DMS153 (cell line): ENCODE measurements around the gene ANKRD35.

Experiments
- DNase-seq: peaks from one replicate; lab custom pipeline; 2025; lab: John Stamatoyannopoulos, UW

ANKRD35 gene

GRCh38 chr1:145893306-145894055 is 7.8 kb upstream of the ANKRD35 start:
- DNase-seq: no peak

GRCh38 chr1:145892486-145893087 is 6.9 kb upstream of the ANKRD35 start:
- no peak for DNase-seq

- peak; percentile 99 for DNase-seq
These were observed 6.2 kb upstream of the ANKRD35 start for GRCh38 chr1:145891587-145892485.

GRCh38 chr1:145891143-145891542 is 5.5 kb upstream of the ANKRD35 start:
- DNase-seq: peak; percentile 39

- DNase-seq: peak; percentile 87
These were observed 4.1 kb upstream of the ANKRD35 start for GRCh38 chr1:145889722-145890121.

GRCh38 chr1:145887631-145888030 is 2.0 kb upstream of the ANKRD35 start:
- no peak for DNase-seq

- DNase-seq: no peak
These were observed 1.1 kb upstream of the ANKRD35 start for GRCh38 chr1:145886816-145887215.

- DNase-seq: no peak
These were observed 724 bp upstream of the ANKRD35 start for GRCh38 chr1:145886390-145886789.

GRCh38 chr1:145884675-145885074 is 991 bp downstream of the ANKRD35 start:
- DNase-seq: no peak

GRCh38 chr1:145879775-145880174 is 5.9 kb downstream of the ANKRD35 start:
- peak; percentile 97 for DNase-seq

GRCh38 chr1:145878724-145879123 is 6.9 kb downstream of the ANKRD35 start:
- DNase-seq: no peak

- no peak for DNase-seq
These were observed 7.7 kb downstream of the ANKRD35 start for GRCh38 chr1:145877923-145878486.

GRCh38 chr1:145874646-145875045 is 11.0 kb downstream of the ANKRD35 start:
- DNase-seq: no peak

GRCh38 chr1:145871994-145872924 is 13.4 kb downstream of the ANKRD35 start:
- no peak for DNase-seq

GRCh38 chr1:145868232-145868631 is 17.4 kb downstream of the ANKRD35 start:
- DNase-seq: no peak

GRCh38 chr1:145863282-145864018 is 22.2 kb downstream of the ANKRD35 start:
- DNase-seq: no peak

GRCh38 chr1:145859491-145860023 is 26.1 kb downstream of the ANKRD35 start:
- peak; percentile 77 for DNase-seq

- DNase-seq: peak; percentile 88
These were observed 26.7 kb downstream of the ANKRD35 start, which contains the start of gene PIAS3 for GRCh38 chr1:145858901-145859490. Gene PIAS3 (minus strand): TSS chr1:145859081. CDS start chr1:145858990, 91 bp downstream.

- no peak for DNase-seq
These were observed 27.3 kb downstream of the ANKRD35 start for GRCh38 chr1:145858238-145858900.
